Measurements from ENCODE around the gene NLGN1.

Gene NLGN1

DNA sequence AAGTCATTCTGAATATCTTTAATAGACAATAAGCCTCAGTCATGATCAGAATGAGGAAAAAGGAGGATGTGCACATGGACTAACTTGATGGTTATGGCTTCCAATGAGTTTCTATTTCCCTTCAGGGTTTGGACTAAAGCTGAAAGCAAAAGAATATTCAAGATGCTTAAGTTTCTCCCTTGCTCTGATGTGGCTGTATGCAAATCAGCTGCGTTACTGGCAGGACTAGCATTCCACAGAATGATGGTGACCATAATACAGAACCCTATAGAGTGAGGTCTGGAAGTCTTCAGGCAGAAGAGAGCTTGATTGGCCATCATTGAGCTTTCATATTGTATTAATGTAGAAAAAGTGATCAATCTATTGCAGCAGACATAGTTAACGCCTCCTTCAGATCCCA, 466.0 kb downstream of the NLGN1 start:
- no peak for DNase-seq

DNA sequence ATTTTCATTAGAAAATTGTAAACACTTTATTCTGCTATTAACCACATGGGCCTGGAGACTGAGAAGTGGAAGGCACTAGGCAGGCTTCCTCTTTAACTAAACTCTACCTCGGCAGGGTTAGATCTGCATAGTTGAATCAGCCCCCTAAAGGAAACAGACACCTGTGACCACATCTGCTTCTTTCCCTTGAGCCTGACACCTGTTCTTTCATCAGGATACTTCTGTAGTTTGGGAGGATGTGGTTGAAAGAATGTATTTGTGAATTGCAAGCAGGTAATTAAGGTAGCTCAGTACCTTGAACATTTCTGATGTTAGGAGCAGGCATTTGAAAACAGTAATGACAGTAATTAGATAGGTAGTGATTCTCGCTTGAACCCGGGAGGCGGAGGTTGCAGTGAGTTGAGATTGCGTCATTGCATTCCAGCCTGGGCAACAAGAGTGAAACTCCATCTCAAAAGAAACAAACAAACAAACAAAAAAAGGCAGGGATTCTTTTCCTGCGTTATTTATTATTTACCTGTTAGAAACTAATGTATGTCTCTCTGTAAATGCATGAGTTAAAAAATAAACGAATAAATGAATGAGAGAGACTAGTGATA, 468.5 kb downstream of the NLGN1 start:
- no peak for DNase-seq

DNA sequence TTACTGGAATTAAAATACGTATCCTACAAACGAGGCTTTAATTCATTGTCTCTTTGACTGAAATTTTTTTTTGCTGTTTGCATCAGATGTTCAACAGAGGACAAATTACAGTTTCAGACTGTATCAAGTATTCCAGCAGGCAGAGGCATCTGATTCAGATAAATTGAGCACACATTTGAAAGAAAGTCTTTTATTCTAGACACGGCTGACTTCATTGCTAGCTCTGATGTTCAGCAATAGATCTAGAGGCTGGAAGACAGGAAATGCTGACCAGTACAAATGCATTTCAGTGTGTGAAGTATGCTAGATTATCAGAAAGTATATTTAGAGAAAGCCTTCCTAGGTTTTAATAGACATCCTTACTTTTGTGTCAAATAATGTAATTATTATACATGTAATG, 472.2 kb downstream of the NLGN1 start:
- no peak for DNase-seq

DNA sequence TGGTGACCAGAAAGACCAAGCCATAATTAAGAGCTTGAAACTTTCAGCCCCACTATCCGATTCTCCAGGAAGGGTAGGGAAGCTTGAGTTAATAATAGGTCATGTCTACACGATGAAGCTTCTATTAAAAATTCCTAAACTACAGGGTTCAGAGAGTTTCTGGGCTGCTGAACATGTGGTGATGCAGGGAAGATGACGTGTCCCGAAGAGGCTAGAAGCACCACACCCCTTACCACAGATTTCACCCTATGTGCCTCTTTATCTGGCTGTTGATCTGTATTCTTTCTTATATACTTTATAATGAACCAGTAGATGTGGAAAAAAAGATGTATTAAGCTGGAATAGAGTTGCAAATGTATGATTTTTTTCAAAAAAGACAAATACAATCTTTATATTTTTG, 473.4 kb downstream of the NLGN1 start:
- DNase-seq = no peak

DNA sequence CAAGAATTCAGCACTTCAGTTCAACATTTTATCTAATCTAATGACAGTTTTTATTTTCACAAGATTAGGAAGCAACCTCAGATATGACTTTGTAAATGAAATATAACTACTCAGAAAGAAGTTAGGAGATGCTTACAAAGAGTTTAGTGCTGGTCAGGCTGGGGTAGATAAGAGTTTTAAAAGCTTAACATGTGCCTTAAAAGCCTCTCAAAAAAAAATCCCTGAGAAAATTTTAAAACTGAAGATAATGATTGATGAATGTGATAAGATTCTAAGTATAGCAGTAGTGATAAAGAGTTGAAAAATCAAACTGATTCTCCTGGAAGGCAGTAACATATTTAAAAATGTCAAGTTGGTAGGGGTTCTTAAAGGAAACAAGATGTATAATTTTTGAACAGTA, 478.2 kb downstream of the NLGN1 start:
- no peak for DNase-seq

DNA sequence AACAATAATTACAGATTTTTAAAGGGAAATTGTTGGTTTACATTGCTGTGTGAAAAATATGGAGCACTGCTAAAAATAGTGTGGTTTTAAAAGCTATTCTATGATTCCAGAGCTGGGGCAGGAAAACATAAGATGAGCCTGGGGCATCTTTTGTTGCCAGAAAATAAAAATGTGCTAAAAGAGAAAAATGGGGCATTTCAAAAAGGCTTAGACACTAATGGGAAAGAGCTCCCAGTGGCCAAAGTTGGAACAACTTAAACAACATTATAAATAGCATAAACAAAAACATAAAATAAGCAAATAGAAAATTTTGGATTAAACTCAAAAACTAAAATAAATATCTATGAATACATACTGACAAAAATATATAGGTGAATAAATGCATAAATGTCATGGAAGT, 478.9 kb downstream of the NLGN1 start:
- no peak for DNase-seq

DNA sequence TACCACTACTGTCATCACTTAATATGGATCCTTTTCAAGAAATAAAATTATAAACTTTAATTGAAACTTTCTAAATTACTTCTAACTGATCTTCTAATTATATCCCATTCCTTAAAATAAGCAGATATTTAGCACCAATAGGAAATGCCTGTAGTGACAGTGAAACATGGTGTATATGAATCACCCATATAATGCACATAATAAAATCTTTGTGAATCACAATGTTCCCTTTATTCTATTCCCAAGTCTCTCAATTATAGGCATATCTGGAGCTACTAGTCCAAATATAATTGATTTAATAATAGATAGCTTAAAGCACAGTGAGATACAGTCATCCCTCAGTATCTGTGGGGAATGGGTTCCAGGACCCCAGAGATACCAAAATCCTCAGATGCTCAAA, 490.3 kb downstream of the NLGN1 start:
- DNase-seq = no peak

DNA sequence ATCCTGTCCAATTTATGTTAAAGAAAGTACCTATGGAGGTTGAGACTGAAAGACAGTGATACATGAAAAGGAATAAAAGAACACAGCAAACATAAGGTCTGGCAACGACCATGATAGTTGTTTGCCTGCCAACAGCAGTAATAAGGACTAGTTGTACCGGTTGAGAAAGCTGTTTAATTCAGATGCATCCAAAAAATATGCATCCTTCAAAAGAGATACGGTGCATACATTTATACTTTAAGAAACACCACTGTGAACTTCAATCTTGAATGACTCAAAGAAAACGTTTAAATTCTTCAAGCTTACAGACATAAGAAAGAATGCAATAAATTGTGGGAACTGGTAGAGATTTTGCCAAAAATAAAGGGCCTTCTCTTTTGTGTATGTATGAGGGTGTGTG, 492.1 kb downstream of the NLGN1 start:
- DNase-seq = no peak

DNA sequence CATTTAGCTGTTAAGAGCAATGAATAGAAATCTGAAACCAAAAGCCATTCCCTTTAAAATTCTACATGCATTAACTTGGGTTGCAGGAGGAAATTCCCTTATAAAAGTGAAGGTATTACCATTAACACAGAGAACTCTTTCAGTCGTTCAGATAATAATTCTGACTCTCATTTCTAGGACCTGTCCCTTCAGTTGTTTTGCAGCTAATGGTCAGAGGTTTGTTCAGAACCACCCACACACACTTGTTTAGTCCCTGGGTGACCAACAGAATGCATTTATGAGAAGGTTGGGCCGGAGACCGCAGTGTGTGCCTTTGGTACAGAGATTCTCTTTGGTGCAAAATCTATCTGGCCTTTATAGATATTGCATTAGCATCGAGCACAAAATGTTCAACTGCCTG, 492.5 kb downstream of the NLGN1 start:
- no peak for DNase-seq

DNA sequence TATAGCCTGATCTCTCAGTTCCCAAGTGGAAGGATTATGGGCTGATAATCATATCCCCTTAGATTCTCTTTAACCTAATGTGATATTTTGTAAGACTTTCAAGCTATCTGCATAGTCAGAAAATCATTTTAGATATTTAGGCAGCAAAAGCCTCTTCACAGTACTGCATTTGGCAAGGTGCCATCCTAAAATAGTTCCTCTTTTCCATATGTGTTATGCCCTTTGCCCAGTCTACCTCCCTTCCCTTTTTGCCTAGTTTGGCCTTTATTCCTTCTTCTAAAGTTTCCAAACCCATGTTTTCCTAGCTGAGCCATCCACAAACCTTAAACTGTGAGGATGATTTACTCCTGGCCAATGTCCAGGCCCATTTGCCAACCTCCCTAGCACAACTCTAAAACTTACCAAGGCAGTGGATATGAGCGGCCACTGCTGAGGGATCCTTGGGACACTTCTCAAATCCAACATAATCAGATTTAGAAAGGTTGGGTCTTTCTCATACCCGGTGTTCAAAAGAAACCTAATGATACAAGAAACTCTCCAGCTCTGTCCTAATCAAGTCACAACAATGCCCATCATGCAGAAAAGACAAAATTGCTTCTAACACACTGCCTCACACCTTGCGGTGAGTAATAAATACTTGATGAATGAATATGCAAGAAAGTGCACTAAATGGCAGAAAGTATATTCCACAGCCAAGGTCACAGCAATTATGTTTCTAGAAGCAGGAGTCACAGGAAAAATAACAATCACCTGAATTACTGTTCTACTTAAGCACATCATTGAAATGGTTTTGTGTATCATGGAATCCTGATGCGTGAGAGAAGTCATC, 493.9 kb downstream of the NLGN1 start:
- DNase-seq = no peak

DNA sequence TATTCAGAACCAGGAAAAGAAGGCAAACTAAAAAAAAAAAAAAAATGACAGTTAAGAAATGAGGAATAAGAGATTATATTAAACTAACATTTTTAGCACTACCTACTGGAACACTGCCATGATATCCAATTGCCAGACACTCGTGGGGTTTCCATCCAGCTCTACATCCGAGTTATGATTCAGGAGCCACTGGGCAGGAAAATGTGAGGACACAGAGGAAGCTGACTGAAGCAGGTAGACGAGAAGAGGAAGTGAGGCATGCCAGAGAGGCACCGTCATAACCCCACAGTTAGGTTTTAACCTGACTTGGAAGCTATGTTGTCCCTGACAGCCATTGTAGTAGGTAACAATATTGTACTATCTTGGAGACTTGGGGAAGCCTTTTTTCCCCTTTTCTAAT, 495.0 kb downstream of the NLGN1 start:
- no peak for DNase-seq

DNA sequence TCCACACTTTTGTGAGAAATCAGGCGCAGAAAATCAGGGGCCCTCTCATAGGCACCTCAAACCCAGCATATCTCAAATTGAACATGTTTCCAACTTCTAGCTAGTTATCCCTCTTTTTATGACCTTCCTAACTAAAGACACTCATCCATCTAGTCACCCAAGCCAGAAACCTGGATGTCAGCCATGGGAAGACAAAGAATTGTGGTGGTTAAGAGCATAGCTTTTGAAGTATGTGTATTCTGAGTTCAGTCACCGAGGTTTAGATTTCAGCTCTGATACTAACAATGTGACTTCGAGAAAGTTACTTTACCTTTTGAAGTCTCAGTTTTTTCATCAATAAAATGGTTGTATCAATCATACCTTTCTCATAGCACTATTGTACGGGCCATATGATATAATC, 495.5 kb downstream of the NLGN1 start:
- DNase-seq = no peak

DNA sequence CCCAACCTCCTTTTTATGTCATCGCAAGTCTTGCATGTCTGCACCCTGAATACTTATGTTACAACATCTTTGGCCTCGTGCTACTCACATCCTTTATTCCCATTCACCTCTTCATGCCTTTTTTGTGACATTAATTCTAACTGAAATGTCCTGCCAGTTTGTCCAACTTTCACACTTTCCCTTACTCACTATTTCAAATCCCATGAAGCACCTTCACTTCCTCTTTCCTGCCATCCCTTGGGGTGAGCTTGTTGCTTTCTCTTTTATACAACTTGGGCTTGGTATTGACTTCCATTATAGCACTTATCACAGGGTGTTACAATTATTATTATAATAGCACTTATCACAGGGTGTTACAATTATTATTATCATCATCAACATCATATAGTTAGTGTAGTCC, 496.3 kb downstream of the NLGN1 start:
- DNase-seq = no peak

DNA sequence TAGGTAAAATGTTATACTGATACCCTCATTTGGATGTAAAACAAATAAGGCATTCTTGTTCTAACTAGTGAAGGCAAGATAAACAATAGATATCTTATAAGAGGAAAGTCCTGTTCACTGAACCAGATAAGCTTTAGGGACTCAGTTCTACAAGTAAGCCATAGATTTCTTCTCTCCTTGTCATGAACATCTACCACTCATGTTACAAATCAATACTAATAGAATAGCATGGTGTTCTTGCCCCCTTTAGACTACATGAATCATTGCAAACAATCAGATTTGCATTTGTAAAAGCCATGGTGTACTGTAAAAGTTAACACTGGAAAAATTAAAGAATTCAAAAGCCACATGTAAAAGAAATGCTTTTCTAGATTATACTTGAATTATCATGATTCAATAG, 500.1 kb downstream of the NLGN1 start:
- DNase-seq = no peak

DNA sequence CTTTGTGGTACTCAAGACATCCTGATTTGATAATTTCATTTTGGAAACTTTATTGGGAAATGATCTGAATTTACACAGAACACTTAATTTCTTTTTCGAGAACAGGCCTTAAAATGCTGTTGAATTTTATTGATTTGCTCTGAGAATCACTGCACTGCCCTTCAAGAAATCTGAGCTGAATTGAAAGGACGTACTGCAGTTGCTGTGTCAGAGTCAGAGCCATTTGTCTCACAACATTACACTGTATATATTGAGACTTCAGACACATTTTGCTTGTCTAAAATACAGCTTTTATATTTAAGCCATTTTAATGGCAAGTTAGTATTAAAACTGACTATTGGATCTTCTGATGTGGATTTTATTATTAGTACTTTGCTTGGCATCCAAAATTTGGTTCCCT, 504.1 kb downstream of the NLGN1 start:
- DNase-seq = no peak

DNA sequence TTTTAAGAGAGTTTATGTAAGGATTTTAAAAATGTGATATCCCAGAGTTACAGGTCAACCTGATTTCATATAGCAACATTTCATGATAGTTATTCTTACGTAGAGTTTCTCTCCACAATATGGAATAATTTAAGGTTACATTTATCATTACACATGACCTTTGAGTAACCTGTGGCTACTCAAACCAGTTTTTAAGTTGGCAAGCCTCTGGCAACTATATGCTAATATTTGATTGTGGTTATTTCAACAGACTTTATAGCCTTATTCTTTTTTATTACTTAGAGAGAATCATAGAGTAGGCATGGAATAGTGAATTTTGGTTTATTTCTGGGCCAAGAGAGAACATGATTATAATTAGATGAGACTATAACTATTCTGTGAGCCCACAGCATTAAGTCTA, 504.9 kb downstream of the NLGN1 start:
- no peak for DNase-seq

DNA sequence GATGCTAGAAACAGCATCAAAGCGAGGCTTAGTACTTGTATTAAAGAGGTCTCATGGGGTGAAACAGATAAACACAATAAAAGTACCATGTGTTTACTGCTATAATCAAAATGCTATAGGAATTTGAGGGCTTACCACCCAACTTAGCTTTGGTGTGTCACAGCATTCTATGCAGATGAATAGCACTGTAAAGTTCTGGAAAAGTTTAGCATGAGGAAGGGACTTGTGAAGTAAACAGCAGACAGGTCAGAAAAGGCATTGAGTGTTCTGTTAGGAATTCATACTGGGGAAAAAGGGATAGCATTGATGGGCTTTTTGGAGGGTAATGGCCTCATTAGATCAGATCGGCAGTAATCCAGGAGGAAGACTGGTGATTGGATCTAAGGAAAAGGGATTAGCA, 505.3 kb downstream of the NLGN1 start:
- no peak for DNase-seq

DNA sequence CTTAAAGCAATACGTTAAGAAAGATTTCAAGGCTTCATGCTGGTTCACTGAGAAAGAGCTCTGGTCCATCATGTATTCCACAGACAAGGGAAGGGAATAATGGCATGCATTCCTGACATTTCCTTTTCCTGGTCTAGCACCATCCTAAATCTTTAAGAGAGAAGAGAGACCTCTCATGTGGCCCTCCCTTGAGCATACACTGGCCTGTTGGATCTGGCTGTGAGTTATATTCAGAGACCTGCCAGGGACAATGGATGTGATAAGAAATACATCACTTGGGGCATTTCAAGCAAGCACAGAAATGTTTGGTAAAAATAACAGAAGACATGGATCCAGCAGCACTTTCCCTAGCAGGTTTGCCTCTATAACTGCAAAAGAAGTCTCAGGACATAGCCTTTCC, 507.8 kb downstream of the NLGN1 start:
- DNase-seq = no peak

DNA sequence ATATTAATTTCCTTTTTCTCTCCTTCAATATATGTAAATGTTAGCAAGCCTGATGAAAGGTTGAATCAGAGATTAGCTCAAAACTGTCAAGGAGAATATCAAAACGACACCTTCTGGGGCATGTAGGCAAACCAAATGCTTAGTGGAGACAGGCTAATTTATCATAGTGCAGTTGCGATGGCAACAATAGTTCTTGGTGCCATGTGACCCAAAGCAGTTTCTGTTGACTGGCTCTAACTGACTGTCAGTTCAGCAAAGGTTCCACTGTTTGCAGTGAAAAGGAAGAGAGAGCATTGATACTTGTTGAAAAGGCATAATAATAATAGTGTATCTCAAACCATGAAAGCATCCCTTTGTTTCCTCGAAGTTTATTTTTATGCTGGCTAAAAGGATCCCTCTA, 513.9 kb downstream of the NLGN1 start:
- DNase-seq = no peak

DNA sequence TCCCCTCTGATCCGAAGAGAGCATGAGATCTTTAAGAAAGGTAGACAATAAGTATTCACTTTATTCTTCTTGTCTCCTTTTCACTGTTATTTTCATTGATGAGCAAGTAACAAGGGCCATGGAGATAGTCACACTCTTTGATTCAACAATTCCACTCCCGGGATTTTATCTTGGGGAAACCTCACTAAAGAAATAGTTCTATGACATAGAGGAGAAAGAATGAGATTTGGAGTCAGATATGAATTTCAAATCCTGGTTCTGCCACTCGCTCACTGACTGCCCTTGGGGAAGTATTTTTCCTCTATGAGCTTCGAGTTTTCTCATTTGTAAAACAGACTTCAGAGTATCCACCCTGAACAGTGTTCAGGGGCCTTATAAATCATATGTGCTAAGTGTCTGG, 514.6 kb downstream of the NLGN1 start:
- DNase-seq = no peak

DNA sequence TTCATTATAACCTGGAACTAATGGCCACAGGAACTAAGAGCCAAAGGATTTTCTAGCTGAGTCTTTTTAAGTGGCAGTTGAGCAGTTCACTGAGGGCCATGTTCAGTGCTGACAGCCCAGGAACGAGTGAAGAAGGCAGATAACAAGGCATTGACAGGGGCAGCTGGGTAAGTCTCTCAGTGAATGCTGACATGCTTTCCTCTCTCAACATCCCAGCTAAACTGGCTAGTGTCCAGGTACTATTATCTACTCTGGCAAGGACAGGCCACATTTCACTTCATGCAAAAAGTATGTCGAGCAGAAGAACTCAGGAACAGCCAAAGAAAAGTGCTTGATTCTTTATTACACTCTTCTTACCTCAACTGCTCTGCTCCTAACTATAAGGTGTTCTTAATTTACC, 515.9 kb downstream of the NLGN1 start:
- no peak for DNase-seq

DNA sequence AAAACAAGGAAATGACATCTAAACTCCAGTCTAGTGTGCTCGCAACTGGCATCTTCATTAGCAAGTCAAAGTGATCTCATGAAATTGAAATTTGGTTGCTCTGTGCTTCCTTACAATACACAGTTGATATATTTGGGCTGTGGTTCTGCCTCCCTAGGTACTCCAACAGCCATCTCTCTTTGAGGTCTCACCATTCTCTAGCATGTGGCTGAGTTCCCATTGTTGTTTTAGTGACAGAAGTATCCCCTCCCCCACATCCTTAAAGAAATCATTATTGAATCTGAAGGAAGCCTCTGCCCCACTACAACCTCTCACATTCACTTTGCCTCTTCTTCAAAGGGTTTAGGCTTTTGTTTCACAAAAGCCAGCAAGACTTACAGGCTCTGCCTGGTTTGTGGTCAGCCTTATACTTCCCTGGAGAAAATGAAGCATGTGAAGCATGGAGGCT, 516.5 kb downstream of the NLGN1 start:
- DNase-seq = no peak

DNA sequence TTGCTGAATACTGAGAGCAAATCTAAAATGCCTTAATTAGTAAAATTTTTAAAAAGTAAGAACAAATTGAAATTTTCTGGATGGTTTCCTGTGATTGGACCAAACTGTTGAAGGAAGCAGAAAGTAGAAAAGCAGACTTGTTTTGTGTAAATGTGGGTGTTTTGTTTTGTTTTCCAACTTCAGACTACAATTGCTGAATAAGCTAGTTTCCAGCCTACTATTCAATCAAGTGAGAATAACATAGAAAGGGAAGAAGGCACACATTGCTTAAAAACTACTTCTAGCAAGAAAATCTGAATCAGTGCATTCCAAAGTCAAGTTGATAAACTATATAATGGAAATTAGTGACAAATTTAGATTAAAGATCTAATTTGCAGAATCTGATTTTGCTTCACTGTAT, 519.3 kb downstream of the NLGN1 start:
- DNase-seq = no peak

DNA sequence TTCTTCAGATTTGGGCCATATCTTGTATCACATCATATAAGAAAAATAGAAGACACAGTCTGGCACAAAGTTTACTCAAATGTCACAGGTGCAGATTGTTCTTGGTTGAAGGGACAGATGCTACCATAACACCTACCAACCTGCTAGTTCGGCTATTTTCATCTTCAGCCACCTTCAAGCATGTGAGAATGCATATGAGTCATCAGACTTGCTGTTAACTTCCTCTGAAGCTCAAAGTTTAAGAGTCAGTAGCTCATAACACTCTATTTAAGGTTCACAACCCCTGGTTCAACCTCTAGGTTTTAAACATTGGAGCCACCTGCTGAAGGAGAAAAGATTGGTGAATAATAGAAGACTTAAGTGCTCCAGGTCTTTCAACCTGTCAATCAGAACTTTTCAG, 522.8 kb downstream of the NLGN1 start:
- DNase-seq = no peak

DNA sequence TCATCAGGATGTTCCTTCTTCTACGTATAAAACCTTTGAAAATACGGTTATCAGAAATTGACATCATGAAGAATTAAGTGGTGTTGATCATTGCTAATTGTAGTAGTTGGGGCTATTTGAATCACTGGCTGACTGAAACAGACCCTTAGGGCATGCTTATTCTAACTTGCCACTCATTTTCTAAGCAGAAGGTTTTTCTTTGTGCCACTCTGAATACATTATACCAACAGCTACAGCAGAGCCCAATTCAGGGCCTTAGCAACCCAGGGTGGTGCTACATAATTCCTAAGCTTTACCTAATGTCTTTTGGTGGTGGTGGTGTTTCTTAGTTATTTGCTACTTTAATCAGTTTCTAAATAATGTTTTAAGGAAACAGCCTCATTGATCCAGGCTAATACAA, 524.2 kb downstream of the NLGN1 start:
- no peak for DNase-seq
